Keratinocyte (primary cell): ENCODE measurements around the gene GAD1. TPM values are rescaled to one million over a fixed set of nuclear protein-coding genes. Genes with fewer than 3 reads are reported as not detected.

ENCODE experiments used
- DNase-seq: peaks from one replicate; pipeline ENCODE4 v3.0.0-alpha.2; 2011; ENCODE audit warnings: low read depth, missing footprints, low spot score
- FAIRE-seq: peaks from 2 replicates; lab custom pipeline; 2011; peaks lifted over from hg19 to GRCh38; lab: Jason Lieb, UNC
- H2AFZ ChIP-seq: 2 replicates; pipeline ENCODE4 v1.6.0; 2012; ENCODE audit warnings: low read length, control low read depth, inconsistent platforms; ENCODE audit not compliant: control insufficient read depth
- H3K27ac ChIP-seq: 2 replicates; pipeline ENCODE4 v1.5.1; 2011; ENCODE audit warnings: low read length; ENCODE audit not compliant: control insufficient read depth, insufficient read depth
- H3K27me3 ChIP-seq: 3 replicates; pipeline ENCODE4 v1.6.0; 2011; ENCODE audit warnings: low read length; ENCODE audit not compliant: control insufficient read depth, insufficient read depth; ENCODE audit errors: extremely low read depth
- H3K36me3 ChIP-seq, 2 experiments: 2 replicates in 1 of 2; 3 replicates in 1 of 2; pipeline ENCODE4 v1.5.1; 2011; ENCODE audit warnings: low read length in 2 of 2, mild to moderate bottlenecking in 1 of 2; ENCODE audit not compliant: control insufficient read depth in 2 of 2, insufficient read depth in 2 of 2; ENCODE audit errors: extremely low read depth in 1 of 2
- H3K4me1 ChIP-seq: 3 replicates; pipeline ENCODE4 v1.5.1; 2011; ENCODE audit warnings: low read length; ENCODE audit not compliant: control insufficient read depth, insufficient read depth; ENCODE audit errors: extremely low read depth
- H3K4me2 ChIP-seq: 3 replicates; pipeline ENCODE4 v1.6.0; 2011; ENCODE audit warnings: low read depth, low read length; ENCODE audit not compliant: control insufficient read depth, insufficient read depth; ENCODE audit errors: extremely low read depth
- H3K4me3 ChIP-seq, 3 experiments: fragments of 200-600 bp in 1 of 3; sonication (generic) in 1 of 3; 2 replicates in 2 of 3; 3 replicates in 1 of 3; pipeline ENCODE4 v1.5.1; 2011 to 2016; ENCODE audit warnings: low read length in 3 of 3, mild to moderate bottlenecking in 3 of 3, control low read depth in 2 of 3, inconsistent platforms in 1 of 3, low read depth in 1 of 3, mixed read lengths in 1 of 3, mixed run types in 1 of 3, moderate library complexity in 1 of 3; ENCODE audit not compliant: control insufficient read depth in 2 of 3, insufficient read depth in 2 of 3; ENCODE audit errors: extremely low read depth in 1 of 3
- H3K79me2 ChIP-seq: 2 replicates; pipeline ENCODE4 v1.6.0; 2012; ENCODE audit warnings: low read length; ENCODE audit not compliant: control insufficient read depth, insufficient read depth
- H3K9ac ChIP-seq: 3 replicates; pipeline ENCODE4 v1.6.0; 2011; ENCODE audit warnings: low read length; ENCODE audit not compliant: control insufficient read depth, insufficient read depth; ENCODE audit errors: extremely low read depth
- H3K9me1 ChIP-seq: 3 replicates; pipeline ENCODE4 v1.6.0; 2011; ENCODE audit warnings: low read length; ENCODE audit not compliant: control insufficient read depth, insufficient read depth; ENCODE audit errors: extremely low read depth
- H3K9me3 ChIP-seq: 2 replicates; pipeline ENCODE4 v1.5.1; 2012; ENCODE audit warnings: low read depth, low read length; ENCODE audit not compliant: control insufficient read depth
- H4K20me1 ChIP-seq: 3 replicates; pipeline ENCODE4 v1.6.0; 2011; ENCODE audit warnings: low read length; ENCODE audit not compliant: control insufficient read depth, insufficient read depth; ENCODE audit errors: extremely low read depth
- EZH2 ChIP-seq: IDR thresholded peaks from one replicate; pipeline ENCODE4 v1.6.1; 2012; ENCODE audit warnings: inconsistent platforms, mild to moderate bottlenecking, low read length, moderate library complexity
- dilution Hi-C: fragments of 300-500 bp; cut with MboI; formaldehyde crosslinking; loops from one replicate; pipeline ENCODE4 v1.7.0; 2020; ENCODE audit warnings: low sequenced_read_pairs; ENCODE audit not compliant: extremely low pct_ligation_motif_present
- polyA plus RNA-seq, 5 experiments: library from polyadenylated mRNA; depleted of rRNA in 3 of 5; stranded (reverse) in 3 of 5; stranded (forward) in 1 of 5; unstranded in 1 of 5; fragments of >200 nt; gene quantifications; 1 replicate in 1 of 5; 2 replicates in 3 of 5; 3 replicates in 1 of 5; pipeline versions ENCODE4 v1.2.1 to v1.2.3, GENCODE V29; 2011 to 2012; ENCODE audit warnings: missing spikeins in 2 of 5, low read depth in 1 of 5, low replicate concordance in 1 of 5
- TF ChIP-seq, protein P1 (sequence below), 3 experiments: IDR thresholded peaks in 1 of 3; conservative IDR thresholded peaks in 1 of 3; optimal IDR thresholded peaks in 1 of 3; 2 replicates in 2 of 3; 3 replicates in 1 of 3; pipeline versions ENCODE3 to v1.5.1; 2011; ENCODE audit warnings: low read length in 3 of 3, mild to moderate bottlenecking in 3 of 3, moderate library complexity in 2 of 3, control low read depth in 1 of 3, inconsistent platforms in 1 of 3; ENCODE audit not compliant: insufficient read depth in 2 of 3; ENCODE audit errors: extremely low read depth in 1 of 3

Gene GAD1
- polyA plus RNA-seq, 1 donor (not counting 4 experiments of a cell fraction or from before 2014, with no cell fraction given) = 5.9 TPM

DNA sequence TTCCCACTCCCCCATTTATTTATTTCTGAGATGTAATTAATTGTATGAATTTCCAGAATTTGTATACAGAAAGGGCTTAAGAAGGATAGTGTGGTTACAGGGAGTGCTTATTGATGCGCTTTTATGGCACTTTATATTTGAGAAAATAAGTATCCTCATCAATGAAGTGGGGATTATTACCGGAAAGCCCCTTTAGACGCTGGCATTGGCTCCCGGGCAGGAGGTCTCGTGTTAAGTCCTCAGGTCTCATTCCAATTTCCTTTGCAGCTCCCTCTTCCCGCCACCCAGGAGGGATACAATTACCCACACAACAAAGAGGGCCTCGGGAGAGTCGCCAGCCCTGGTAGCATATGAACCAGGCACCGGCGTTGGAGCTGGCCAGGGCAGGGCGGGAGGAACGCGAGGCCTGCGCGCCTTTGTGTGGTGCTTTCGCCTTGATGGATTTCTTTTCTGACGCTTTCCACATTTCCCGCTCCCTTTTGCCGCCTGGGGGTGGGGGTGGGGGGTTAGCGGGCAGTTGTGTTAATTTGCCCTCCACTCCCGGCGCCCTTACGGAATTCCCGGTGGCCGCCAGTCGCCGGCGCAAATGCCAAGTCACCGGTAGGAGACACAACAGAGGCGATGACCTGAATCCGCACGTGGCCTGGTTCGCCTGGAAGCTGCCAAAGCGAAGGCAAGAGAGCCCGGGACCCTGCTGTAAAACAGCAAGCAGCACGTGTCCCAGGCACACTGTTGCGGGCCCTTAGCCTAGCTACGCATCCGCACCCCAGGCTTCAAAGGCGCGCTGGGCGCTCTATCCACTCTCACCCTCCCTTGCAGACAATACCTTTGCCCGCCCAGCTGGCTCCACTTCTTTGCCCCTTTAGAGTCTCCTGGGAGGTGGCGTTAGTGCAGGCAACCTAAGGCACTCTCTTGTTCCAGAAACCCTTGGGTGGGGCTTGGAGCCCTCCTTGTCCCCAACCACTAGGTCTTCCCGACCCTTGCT, 3.3 kb downstream of the GAD1 start:
- Histone ChIP-seq H3K4me2 (peak overlapping the region; percentile 91), H3K4me1 (peaks cover 48% of the 10 kb centered on the region), H2AFZ (no peak overlapping the region), H3K27ac (no peak overlapping the region), H3K79me2 (no peaks in the 10 kb centered on the region), H3K9me1 (no peaks in the 10 kb centered on the region), H4K20me1 (no peaks in the 10 kb centered on the region), H3K27me3 (peaks cover 82% of the 10 kb centered on the region), H3K9ac (no peak overlapping the region), H3K9me3 (no peaks in the 10 kb centered on the region), H3K4me3 (peak overlapping the region in 2 of 3 experiments; percentile 45 to 53), H3K36me3 (no peaks in the 10 kb centered on the region)
- TF ChIP-seq, protein P1, sequence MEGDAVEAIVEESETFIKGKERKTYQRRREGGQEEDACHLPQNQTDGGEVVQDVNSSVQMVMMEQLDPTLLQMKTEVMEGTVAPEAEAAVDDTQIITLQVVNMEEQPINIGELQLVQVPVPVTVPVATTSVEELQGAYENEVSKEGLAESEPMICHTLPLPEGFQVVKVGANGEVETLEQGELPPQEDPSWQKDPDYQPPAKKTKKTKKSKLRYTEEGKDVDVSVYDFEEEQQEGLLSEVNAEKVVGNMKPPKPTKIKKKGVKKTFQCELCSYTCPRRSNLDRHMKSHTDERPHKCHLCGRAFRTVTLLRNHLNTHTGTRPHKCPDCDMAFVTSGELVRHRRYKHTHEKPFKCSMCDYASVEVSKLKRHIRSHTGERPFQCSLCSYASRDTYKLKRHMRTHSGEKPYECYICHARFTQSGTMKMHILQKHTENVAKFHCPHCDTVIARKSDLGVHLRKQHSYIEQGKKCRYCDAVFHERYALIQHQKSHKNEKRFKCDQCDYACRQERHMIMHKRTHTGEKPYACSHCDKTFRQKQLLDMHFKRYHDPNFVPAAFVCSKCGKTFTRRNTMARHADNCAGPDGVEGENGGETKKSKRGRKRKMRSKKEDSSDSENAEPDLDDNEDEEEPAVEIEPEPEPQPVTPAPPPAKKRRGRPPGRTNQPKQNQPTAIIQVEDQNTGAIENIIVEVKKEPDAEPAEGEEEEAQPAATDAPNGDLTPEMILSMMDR (optimal IDR thresholded peaks at IDR 0.05 in 1 of 3, IDR thresholded peaks at IDR 0.05 in 1 of 3, conservative IDR thresholded peaks at IDR 0.05 in 1 of 3; ENCODE audit: extremely low read depth in 1 of 3, insufficient read depth in 2 of 3, low read length in 3 of 3) = no peak
- peak; percentile 31 for TF ChIP-seq EZH2
- DNase-seq (no peak), FAIRE-seq (no peak)
- dilution Hi-C loops = no loop called here

DNA sequence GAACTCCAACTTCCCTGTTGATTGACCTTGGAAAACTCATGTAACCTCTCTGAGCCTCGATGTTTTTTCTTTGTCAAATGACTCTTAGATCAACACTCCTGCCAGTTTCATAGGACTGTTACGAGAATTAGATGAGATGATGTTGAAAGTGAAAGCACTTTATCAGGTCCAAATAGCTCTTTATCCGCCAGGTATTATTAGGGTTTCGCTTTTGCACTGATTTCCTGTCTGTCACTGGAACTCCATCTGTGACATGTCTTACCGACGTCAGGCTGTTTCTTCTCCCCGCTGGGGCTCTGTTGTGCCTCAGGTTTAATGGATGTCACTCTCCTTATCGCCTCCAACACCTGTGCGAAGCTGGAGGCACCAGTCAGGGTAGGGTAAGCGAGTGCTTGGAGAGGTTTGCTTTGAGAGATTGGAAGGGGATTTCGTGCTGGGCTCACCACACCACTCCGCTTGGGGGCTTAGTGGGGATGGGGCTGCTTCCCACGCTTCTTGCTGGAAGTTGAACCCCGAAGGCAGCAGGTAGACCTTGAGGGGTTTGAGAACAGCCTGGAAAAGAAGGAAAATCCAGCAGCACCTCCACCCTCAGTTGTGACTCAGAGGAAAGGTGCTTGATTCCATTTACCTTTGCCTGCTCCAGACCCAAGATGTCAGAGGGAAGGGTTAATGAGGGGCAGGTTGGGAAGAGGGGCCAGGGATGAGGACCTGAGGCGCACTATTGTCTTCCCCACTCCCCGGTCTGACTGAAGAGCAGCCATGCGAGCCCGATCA, 4.3 kb downstream of the GAD1 start:
- Histone ChIP-seq H3K79me2 (no peaks in the 10 kb centered on the region), H3K9me1 (no peaks in the 10 kb centered on the region), H3K4me3 (peak overlapping the region in 2 of 3 experiments; percentile 45 to 53), H3K9me3 (no peaks in the 10 kb centered on the region), H3K36me3 (no peaks in the 10 kb centered on the region), H4K20me1 (no peaks in the 10 kb centered on the region), H3K27me3 (peaks cover 80% of the 10 kb centered on the region), H3K9ac (no peak overlapping the region), H3K4me2 (peak overlapping the region; percentile 91), H2AFZ (no peak overlapping the region), H3K4me1 (peaks cover 42% of the 10 kb centered on the region), H3K27ac (no peak overlapping the region)
- TF ChIP-seq EZH2 = no peak
- TF ChIP-seq, protein P1 (optimal IDR thresholded peaks at IDR 0.05 in 1 of 3, IDR thresholded peaks at IDR 0.05 in 1 of 3, conservative IDR thresholded peaks at IDR 0.05 in 1 of 3; ENCODE audit: extremely low read depth in 1 of 3, insufficient read depth in 2 of 3, low read length in 3 of 3) = no peak
- dilution Hi-C loops = no loop called here
- FAIRE-seq (no peak), DNase-seq (no peak)
